ENCODE data around the gene ZIM2.
"Not testable (repeated sequence)": the region's sequence is repeated elsewhere in the genome, so short reads cannot be mapped to it uniquely, and the experiment has no call there.

ZIM2 gene

GRCh38 chr19:56840451-56841192 lies at the start of gene ZIM2, which contains the start of gene PEG3:
TSS of gene ZIM2 (minus strand) at chr19:56840726. CDS start at chr19:56824277, 16,449 bp downstream.
TSS of gene PEG3 (minus strand) at chr19:56840726. CDS start at chr19:56824655, 16,071 bp downstream.
- DNase-seq, result peak in 54 of 56 donors; percentile 21 to 91 (median 78)

- no peak for DNase-seq
Measured at GRCh38 chr19:56885173-56885985, 44.9 kb upstream of the ZIM2 start.

GRCh38 chr19:56884441-56884840 lies 43.9 kb upstream of the ZIM2 start:
- no peak for DNase-seq

GRCh38 chr19:56880592-56881190 lies 40.2 kb upstream of the ZIM2 start:
- no peak for DNase-seq

GRCh38 chr19:56877069-56877715 lies 36.7 kb upstream of the ZIM2 start:
- DNase-seq, result no peak

- DNase-seq, result no peak
Measured at GRCh38 chr19:56875717-56876116, 35.2 kb upstream of the ZIM2 start.

GRCh38 chr19:56874530-56874929 lies 34.0 kb upstream of the ZIM2 start:
- no peak for DNase-seq

GRCh38 chr19:56873493-56873892 lies 33.0 kb upstream of the ZIM2 start:
- no peak for DNase-seq

GRCh38 chr19:56869886-56870285 lies 29.4 kb upstream of the ZIM2 start:
- DNase-seq, result no peak

- no peak for DNase-seq
Measured at GRCh38 chr19:56868446-56868845, 27.9 kb upstream of the ZIM2 start.

- peak in 19 of 56 donors; percentile 0 to 42 (median 9) for DNase-seq
Measured at GRCh38 chr19:56866538-56866937, 26.0 kb upstream of the ZIM2 start.

- no peak for DNase-seq
Measured at GRCh38 chr19:56864443-56865125, 24.1 kb upstream of the ZIM2 start.

GRCh38 chr19:56862741-56863140 lies 22.2 kb upstream of the ZIM2 start:
- no peak for DNase-seq

GRCh38 chr19:56860409-56860808 lies 19.9 kb upstream of the ZIM2 start:
- not testable (repeated sequence) for DNase-seq

- DNase-seq, result no peak
Measured at GRCh38 chr19:56858026-56858425, 17.5 kb upstream of the ZIM2 start.

GRCh38 chr19:56856822-56857221 lies 16.3 kb upstream of the ZIM2 start:
- DNase-seq, result no peak

- not testable (repeated sequence) for DNase-seq
Measured at GRCh38 chr19:56852361-56852760, 11.8 kb upstream of the ZIM2 start.

- no peak for DNase-seq
Measured at GRCh38 chr19:56848166-56848565, 7.6 kb upstream of the ZIM2 start.

- DNase-seq, result no peak
Measured at GRCh38 chr19:56842412-56842811, 1.9 kb upstream of the ZIM2 start.

- DNase-seq, result peak in 1 of 56 donors; percentile 3
Measured at GRCh38 chr19:56841193-56841543, 642 bp upstream of the ZIM2 start.

Measured in amygdala (tissue), 56 donors.